ENCODE results near the gene ARHGEF37.

DNA sequence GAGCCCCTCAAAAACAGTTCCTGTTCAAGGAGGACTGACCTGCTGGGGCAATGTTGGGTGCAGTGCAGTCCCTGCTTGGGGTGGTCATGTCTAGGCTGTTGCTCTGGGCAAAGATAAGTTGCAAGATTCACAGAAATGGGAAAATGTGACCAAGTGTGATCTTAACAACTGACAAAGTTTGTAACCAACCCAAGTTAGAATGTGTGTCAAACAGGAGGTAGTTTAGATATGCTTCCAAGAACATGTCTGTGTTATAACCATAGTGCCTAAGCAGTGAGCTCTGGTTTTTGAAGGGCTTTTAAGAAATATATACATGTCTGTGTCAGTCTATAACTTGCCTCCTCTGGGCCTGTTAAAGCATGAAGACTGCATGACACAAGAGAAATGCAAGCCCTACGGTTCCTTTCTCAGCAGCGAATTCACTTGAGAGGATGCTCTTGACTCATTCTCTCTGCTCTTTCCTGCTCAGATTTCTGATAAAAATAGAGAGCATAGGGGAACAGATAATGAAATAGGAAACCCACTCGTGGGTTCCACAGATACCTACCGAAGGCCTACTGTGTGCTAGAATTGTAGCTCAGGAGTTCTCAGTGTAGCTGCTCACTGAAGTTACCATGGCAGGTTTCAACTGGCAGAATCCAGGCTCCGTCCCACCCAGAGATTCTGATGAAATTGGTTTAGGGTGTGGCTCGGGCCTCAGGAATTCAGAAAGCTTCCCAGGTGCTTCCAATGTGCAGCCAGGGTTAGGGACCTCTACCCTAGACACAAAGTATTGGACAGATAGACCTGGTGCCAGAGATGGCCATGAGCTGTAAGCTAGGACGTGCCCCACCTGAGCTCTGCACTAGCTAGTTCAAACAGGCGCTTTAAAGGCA, 52.4 kb downstream of the ARHGEF37 start:
- TF ChIP-seq, protein P1, sequence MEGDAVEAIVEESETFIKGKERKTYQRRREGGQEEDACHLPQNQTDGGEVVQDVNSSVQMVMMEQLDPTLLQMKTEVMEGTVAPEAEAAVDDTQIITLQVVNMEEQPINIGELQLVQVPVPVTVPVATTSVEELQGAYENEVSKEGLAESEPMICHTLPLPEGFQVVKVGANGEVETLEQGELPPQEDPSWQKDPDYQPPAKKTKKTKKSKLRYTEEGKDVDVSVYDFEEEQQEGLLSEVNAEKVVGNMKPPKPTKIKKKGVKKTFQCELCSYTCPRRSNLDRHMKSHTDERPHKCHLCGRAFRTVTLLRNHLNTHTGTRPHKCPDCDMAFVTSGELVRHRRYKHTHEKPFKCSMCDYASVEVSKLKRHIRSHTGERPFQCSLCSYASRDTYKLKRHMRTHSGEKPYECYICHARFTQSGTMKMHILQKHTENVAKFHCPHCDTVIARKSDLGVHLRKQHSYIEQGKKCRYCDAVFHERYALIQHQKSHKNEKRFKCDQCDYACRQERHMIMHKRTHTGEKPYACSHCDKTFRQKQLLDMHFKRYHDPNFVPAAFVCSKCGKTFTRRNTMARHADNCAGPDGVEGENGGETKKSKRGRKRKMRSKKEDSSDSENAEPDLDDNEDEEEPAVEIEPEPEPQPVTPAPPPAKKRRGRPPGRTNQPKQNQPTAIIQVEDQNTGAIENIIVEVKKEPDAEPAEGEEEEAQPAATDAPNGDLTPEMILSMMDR (conservative IDR thresholded peaks at IDR 0.05; ENCODE audit: low read length), result no peak
- no peak for TF ChIP-seq EZH2phosphoT487 (IDR thresholded peaks at IDR 0.05; ENCODE audit: borderline replicate concordance)

Data from Loucy (cell line).